ENCODE data around the gene MCOLN2. TPM values are rescaled to one million over a fixed set of nuclear protein-coding genes. Genes with fewer than 3 reads are reported as not detected.
"Not testable (repeated sequence)": the region's sequence is repeated elsewhere in the genome, so short reads cannot be mapped to it uniquely, and the experiment has no call there.

The MCOLN2 gene
- total RNA-seq, 1 experiment from 2014 or later: 22.5 TPM

GRCh38 chr1:85019994-85020393 lies 23.1 kb upstream of the MCOLN2 start:
- TF ChIP-seq REST (IDR thresholded peaks at IDR 0.05; ENCODE audit: insufficient read depth in 1 of 2, low read depth in 2 of 2, low read length in 1 of 2) (no peak), SIN3A (IDR thresholded peaks at IDR 0.05; ENCODE audit: borderline replicate concordance, insufficient read depth, low read depth, low read length) (no peak)
- CTCF ChIA-PET: no interaction called here
- no peaks in the 10 kb centered on the region for H3K9me3 ChIP-seq (ENCODE audit: control insufficient read depth, insufficient read depth, low read depth, low read length)
- no peak for ATAC-seq
- no peak for DNase-seq (ENCODE audit: low read depth, low spot score)
- in situ Hi-C loops (cut with HindIII; ENCODE audit: low pct_unique_long_range_greater_than_20kb, low sequenced_read_pairs) (no loop called here), intact Hi-C loops (cut with micrococcal nuclease; ENCODE audit: unreplicated experiment) (no loop called here)
- no TSS peak for BruUV-seq (replicated peaks)
- H3K4me1 ChIP-seq (ENCODE audit: control insufficient read depth, insufficient read depth, low read length): no peaks in the 10 kb centered on the region
- no peaks in the 10 kb centered on the region for H3K27me3 ChIP-seq (ENCODE audit: control insufficient read depth, insufficient read depth, low read length)
- H3K36me3 ChIP-seq (ENCODE audit: control insufficient read depth, insufficient read depth, low read length): no peaks in the 10 kb centered on the region
- POLR2A ChIA-PET: no interaction called here
- H3K27ac ChIP-seq (ENCODE audit: low read length): no peak overlapping the region
- H3K4me3 ChIP-seq (ENCODE audit: low read depth in 2 of 2, low read length in 2 of 2): no peak overlapping the region

GRCh38 chr1:85015826-85016225 lies 18.9 kb upstream of the MCOLN2 start:
- no peaks in the 10 kb centered on the region for H3K4me1 ChIP-seq (ENCODE audit: control insufficient read depth, insufficient read depth, low read length)
- ATAC-seq: no peak
- H3K36me3 ChIP-seq (ENCODE audit: control insufficient read depth, insufficient read depth, low read length): no peaks in the 10 kb centered on the region
- intact Hi-C loops (cut with micrococcal nuclease; ENCODE audit: unreplicated experiment) (no loop called here), in situ Hi-C loops (cut with HindIII; ENCODE audit: low pct_unique_long_range_greater_than_20kb, low sequenced_read_pairs) (no loop called here)
- no TSS peak for BruUV-seq (replicated peaks)
- H3K4me3 ChIP-seq (ENCODE audit: low read depth in 2 of 2, low read length in 2 of 2): no peak overlapping the region
- no peaks in the 10 kb centered on the region for H3K9me3 ChIP-seq (ENCODE audit: control insufficient read depth, insufficient read depth, low read depth, low read length)
- TF ChIP-seq POLR2AphosphoS5 (IDR thresholded peaks at IDR 0.05; ENCODE audit: low read depth, low read length): no peak
- TF ChIP-seq, protein P1, sequence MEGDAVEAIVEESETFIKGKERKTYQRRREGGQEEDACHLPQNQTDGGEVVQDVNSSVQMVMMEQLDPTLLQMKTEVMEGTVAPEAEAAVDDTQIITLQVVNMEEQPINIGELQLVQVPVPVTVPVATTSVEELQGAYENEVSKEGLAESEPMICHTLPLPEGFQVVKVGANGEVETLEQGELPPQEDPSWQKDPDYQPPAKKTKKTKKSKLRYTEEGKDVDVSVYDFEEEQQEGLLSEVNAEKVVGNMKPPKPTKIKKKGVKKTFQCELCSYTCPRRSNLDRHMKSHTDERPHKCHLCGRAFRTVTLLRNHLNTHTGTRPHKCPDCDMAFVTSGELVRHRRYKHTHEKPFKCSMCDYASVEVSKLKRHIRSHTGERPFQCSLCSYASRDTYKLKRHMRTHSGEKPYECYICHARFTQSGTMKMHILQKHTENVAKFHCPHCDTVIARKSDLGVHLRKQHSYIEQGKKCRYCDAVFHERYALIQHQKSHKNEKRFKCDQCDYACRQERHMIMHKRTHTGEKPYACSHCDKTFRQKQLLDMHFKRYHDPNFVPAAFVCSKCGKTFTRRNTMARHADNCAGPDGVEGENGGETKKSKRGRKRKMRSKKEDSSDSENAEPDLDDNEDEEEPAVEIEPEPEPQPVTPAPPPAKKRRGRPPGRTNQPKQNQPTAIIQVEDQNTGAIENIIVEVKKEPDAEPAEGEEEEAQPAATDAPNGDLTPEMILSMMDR (IDR thresholded peaks at IDR 0.05): no peak
- DNase-seq (ENCODE audit: low read depth, low spot score): no peak
- CTCF ChIA-PET: no interaction called here
- POLR2A ChIA-PET: no interaction called here
- no peak overlapping the region for H3K27ac ChIP-seq (ENCODE audit: low read length)
- H3K27me3 ChIP-seq (ENCODE audit: control insufficient read depth, insufficient read depth, low read length): peaks cover 5% of the 10 kb centered on the region; the same call in 1 of the 2 replicates

GRCh38 chr1:85005641-85006040 lies 8.7 kb upstream of the MCOLN2 start:
- intact Hi-C loops (cut with micrococcal nuclease; ENCODE audit: unreplicated experiment); H3K36me3 ChIP-seq (ENCODE audit: control insufficient read depth, insufficient read depth, low read length); ATAC-seq; in situ Hi-C loops (cut with HindIII; ENCODE audit: low pct_unique_long_range_greater_than_20kb, low sequenced_read_pairs); DNase-seq (ENCODE audit: low read depth, low spot score); H3K27ac ChIP-seq (ENCODE audit: low read length); BruUV-seq (replicated peaks); CTCF ChIA-PET; H3K4me3 ChIP-seq (ENCODE audit: low read depth in 2 of 2, low read length in 2 of 2); H3K9me3 ChIP-seq (ENCODE audit: control insufficient read depth, insufficient read depth, low read depth, low read length); H3K4me1 ChIP-seq (ENCODE audit: control insufficient read depth, insufficient read depth, low read length): not testable (repeated sequence)
- POLR2A ChIA-PET: interaction anchor here (0.7 kb wide), 1 partner anchor 102 kb away, joined by 6 read pairs; no protein-coding TSS in a partner anchor
- H3K27me3 ChIP-seq (ENCODE audit: control insufficient read depth, insufficient read depth, low read length): peaks cover 12% of the 10 kb centered on the region
